HT-29 (cell line): ENCODE results near the gene BOC. TPM values are rescaled to one million over a fixed set of nuclear protein-coding genes. Genes with fewer than 3 reads are reported as not detected.

Experiments used
- DNase-seq: peaks from one replicate; pipeline ENCODE4 v3.0.0-alpha.2; 2015; ENCODE audit warnings: low spot score
- total RNA-seq: library from RNA; depleted of rRNA; stranded (reverse); fragments of >200 nt; shearing (Covaris generic); gene quantifications from 2 replicates; pipeline ENCODE4 v1.2.3, GENCODE V29; 2014

Gene BOC
- total RNA-seq, 1 experiment from 2014 or later, result not detected

- DNase-seq, result no peak
Observed at GRCh38 chr3:113185194-113185835, 26.0 kb upstream of the BOC start.

GRCh38 chr3:113186566-113186965, 24.8 kb upstream of the BOC start:
- DNase-seq, result no peak

- DNase-seq, result no peak
Observed at GRCh38 chr3:113193288-113193687, 18.1 kb upstream of the BOC start.

- no peak for DNase-seq
Observed at GRCh38 chr3:113193719-113194118, 17.6 kb upstream of the BOC start.

- no peak for DNase-seq
Observed at GRCh38 chr3:113194823-113195401, 16.4 kb upstream of the BOC start.

GRCh38 chr3:113200351-113200750, 11.0 kb upstream of the BOC start:
- no peak for DNase-seq

- no peak for DNase-seq
Observed at GRCh38 chr3:113200946-113201345, 10.4 kb upstream of the BOC start.

- no peak for DNase-seq
Observed at GRCh38 chr3:113204371-113204770, 7.0 kb upstream of the BOC start.

GRCh38 chr3:113205481-113205880, 5.9 kb upstream of the BOC start:
- DNase-seq, result no peak

GRCh38 chr3:113210604-113211329, 590 bp upstream of the BOC start:
- DNase-seq, result no peak

GRCh38 chr3:113212150-113212843, 940 bp downstream of the BOC start:
- no peak for DNase-seq

GRCh38 chr3:113212844-113213375, 1.6 kb downstream of the BOC start:
- no peak for DNase-seq

GRCh38 chr3:113213896-113214587, 2.7 kb downstream of the BOC start:
- DNase-seq, result no peak

- no peak for DNase-seq
Observed at GRCh38 chr3:113214917-113215595, 3.7 kb downstream of the BOC start.

GRCh38 chr3:113216393-113216792, 5.0 kb downstream of the BOC start:
- no peak for DNase-seq

- DNase-seq, result no peak
Observed at GRCh38 chr3:113218011-113218680, 6.8 kb downstream of the BOC start.

- no peak for DNase-seq
Observed at GRCh38 chr3:113218681-113219045, 7.3 kb downstream of the BOC start.

GRCh38 chr3:113219605-113220300, 8.4 kb downstream of the BOC start:
- no peak for DNase-seq

GRCh38 chr3:113220721-113221120, 9.4 kb downstream of the BOC start:
- DNase-seq, result no peak

- no peak for DNase-seq
Observed at GRCh38 chr3:113221721-113222257, 10.4 kb downstream of the BOC start.
